Stimulated activated CD8-positive, alpha-beta memory T cell treated with anti-CD3 and anti-CD28 coated beads, Interleukin-7, amount 100 ng/mL, for 4 hours (primary cell): ENCODE results near the gene PTPRN2.
"Not testable (repeated sequence)": the region's sequence is repeated elsewhere in the genome, so short reads cannot be mapped to it uniquely, and the experiment has no call there.

Experiments
- DNase-seq, 2 donors: peaks; one replicate each; pipeline ENCODE4 v3.0.0-alpha.2; 2020; ENCODE audit warnings: low read depth in 2 of 2

The PTPRN2 gene

DNA sequence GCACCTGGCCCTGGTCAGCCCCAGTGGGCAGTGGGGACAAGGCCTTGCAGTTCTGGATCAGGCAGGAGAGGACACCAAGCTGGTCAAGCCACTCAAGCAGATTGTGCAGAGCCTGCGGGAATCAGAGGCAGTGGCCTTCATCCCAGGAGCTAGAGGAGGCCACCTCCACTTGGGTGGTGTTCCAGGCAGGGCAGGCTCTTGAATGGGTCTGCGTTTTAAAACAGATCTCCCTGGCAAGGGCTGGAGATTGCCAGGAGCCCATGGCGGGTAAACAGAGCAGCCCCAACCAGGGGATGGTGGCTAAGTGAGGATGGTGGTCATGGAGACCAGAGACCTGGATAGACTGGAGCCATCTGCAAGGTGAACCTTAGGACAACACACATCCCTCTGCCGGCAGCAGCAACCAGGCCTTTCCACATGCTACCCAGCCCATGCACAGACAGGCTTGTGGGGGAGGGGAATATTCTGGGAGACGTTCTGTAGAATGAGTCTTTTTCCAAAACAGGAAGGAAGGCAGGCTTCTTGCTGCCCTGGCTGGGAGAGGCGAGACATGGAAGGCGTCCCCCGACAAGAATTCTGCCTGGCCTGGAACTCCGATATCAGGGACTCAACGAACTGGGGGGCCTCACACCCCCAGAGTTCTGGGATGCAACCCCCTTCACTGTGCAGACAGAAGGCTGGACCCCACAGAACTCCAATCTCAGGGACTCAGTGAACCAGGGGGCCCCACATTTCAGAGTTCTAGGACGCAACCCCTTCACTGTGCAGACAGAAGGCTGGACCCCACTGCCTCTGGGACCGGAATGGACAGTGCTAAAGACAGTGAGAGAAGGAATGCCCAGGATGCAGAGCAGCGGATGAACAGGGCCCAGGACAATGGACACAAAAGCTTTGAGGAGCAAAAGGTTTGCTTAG lies 264.8 kb downstream of the PTPRN2 start:
- DNase-seq = no peak

DNA sequence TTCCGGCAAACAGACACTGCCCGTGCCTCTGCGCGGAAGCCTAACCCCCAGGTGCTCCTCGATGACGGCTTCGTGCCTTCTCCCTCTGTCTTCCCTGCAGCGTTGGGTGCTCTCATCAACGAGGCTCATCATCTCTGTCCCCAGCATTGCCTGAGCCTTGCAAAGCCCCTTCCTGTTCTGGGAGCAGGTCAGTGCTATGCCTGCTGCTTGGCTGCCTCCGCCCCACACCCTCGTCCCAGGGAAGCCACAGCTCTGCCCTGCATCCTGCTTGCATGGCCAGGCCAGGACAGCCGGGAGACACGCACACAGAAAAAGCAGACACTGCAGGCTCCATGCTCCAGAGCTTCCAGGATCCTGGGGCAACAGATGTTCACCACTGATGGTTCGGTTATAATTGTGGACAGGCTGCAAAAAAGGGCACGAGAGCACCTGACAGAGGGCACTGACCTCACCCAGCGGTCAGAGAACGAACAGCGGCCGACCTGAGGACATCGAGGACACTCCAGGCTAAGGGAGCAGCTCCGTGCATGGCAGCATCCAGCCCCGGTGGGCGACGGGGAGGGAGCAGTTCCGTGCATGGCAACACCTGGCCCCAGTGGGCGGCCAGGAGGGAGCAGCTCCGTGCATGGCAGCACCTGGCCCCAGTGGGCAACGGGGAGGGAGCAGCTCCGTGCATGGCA lies 265.5 kb downstream of the PTPRN2 start:
- DNase-seq = no peak

DNA sequence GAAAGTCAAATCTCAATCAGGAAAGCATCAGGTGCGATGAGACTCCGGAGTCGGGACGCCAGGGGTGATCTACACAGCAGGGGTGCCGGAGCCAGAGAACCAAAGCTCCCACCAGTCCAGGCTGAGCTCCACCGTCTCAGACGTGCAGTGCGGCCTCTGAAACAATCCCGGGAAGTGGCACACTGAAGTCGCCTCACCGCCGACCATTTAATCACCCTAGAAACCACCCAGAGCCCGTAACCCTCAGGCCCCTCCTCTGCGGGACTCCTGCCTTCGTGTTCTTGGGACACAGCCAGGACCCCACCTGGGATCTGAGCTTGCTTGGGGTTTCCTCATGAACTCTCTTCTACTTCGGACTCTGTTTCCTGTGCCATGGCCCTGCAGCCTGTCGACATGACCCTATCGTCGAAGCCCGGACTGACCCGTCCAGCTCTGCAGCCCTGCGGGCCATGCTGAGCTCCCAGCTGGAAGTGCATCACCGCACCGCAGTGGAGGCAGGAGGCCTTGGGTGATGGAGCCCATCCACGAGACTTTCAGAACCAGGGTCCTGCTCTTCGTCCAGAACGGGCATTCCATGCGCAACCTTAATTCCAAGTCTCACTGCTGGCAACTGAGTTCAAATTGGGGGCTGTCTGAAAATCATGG lies 266.4 kb downstream of the PTPRN2 start:
- no peak for DNase-seq

DNA sequence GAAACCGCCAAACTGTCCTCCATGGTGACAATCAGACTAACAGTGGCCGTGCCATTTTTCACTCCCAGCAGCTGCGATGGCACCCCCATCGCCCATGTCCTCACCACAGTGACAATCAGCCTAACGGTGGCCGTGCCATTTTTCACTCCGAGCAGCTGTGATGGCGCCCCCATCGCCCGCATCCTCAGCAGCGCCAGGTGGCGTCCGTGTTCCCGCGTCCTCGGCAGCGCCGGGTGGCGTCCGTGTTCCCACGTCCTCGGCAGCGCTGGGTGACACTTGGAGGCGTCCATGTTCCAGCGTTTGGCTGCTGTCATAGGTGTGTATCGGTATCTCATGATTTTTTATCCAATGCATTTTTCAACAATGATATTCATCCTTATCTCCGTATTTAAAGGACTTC lies 267.3 kb downstream of the PTPRN2 start:
- no peak for DNase-seq

DNA sequence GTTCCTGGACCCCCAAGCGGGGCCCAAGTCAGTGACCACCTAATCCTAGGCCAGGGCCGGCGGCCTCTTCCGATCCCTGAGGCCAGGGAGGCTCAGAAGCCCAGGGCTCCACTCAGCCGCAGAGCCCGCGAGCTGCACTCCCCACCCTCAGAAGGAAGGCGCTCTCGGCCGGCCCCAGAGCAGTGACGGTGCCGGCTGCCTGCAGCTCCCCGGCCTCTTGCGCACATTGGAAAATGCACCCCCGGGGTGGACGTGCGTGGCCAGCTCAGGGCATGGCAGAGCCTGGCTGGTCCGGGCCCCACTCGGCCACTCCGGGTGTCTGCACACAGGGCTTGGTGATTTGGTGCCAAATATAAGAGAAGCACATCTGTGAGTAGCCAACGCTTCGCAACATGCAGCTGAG lies 269.1 kb downstream of the PTPRN2 start:
- no peak for DNase-seq

DNA sequence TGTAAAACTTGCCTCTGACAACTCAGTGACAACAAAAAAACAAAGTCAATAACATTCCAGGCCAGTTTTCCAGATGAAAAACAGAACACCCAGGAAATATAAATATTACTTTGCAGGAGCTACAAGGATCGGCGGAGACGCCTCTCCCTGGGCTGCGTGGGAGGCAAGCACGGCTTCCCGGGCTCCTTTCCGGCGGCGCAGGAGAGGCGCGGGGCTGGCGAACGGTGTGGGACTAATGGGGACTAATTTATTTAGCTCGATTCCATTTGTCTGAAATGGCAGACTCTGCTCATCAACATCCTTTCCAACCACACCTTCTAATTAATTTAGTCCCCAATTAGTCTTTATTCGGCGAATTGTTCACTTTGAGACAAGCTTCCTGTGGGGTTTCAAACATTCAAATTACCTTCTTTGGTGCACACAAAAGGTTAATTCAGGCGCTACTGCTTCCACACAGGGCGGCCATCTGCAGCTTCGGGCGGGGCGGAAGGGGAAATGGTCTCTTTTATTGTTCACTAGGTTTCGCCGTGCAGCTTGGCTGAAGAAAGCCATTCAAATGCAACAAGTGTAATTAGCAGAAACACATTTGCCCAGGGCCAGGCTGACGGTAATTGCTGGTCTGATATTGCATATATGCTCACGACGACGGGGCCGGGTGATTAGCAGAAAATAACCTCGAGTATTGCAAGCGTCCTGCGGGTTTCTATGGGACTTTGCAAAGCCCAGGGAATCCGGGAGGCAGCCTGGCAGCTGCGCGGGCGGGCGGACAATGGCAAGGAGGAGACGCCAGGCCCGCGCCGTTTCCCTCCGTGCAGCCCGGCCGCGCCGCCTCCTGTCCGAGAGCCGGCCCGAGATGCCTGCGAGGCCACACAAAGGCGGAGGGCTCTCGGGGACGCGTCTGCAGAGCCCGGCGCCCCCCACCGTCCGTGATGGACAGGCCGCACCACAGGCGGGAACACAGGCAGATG lies 270.1 kb downstream of the PTPRN2 start:
- no peak for DNase-seq

DNA sequence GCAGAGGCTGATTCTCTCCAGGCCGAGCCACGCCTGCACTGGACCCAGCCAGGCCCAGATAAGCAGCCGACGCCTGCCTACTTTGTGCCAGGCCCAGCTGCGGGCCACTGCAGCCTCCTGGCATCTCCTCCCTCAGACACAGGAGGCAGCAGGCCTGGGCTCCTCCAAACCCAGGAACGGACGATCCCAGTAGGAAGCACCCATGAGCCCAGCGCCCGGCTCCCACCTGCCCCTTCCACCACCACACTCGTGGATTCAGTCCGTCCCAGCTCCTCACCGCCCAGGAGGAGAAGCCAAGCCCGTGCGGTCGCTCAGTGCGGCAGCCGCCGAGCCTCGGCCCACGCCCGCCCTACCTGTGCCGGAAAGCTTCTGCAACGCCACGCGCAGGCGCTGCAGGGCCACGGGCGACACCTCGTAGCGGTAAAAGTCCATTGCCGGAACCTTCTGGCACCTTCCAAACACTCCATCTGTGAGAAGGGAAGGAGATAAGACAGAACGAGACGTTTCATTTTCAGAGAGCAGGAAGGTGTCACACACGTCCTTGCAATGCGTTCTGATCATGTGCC lies 271.1 kb downstream of the PTPRN2 start:
- DNase-seq = no peak

DNA sequence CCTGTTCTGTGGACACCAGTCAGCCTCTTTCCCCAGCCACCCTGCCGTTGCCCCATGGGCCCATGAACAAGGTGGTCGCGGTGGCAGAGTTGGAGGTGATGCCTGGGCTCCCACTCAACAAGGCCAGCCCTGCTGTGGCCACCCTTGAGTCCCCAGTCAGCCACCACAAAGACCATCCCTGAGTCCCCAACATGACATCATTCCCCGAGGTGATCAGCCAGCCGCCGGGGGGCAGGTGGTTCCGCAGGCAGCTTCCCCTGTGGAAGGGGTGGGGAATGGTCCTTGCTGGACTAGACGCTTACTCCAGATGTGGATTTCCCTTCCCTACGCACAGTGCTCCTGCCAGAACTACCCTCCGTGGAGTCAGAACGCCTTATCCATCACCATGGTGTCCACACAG lies 271.7 kb downstream of the PTPRN2 start:
- no peak for DNase-seq

DNA sequence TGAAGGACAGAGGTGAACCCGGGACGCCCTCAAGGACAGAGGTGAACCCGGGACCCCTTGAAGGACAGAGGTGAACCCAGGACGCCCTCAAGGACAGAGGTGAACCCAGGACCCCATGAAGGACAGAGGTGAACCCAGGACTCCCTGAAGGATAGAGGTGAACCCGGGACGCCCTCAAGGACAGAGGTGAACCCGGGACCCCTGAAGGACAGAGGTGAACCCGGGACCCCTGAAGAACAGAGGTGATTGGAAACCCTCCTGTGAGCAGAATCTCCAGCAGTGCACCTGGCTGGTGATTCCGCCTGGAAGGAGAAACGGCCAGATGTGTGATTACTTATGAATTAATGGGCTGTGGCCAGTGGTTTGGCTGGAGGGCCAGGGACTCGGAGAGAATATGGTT lies 272.3 kb downstream of the PTPRN2 start:
- no peak for DNase-seq

DNA sequence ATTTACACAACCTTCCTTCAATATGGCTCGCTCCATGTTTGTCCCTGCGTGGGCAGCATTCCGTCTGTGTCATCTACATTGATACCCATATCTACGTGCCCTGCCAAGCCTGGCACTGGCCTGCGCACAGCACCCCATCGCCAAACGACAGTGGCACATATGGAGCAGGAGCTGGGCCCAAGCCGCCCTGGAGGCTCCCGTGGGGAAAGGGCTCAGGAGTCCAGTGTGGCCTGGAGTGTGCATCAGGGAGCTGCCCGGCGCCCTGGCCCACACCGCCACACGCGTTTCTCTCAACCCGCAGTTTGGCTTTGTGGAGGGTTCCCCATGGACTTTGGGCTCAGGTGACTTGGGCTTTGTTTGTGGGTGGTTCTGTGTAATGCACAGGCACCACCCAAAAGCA lies 273.2 kb downstream of the PTPRN2 start:
- no peak for DNase-seq

DNA sequence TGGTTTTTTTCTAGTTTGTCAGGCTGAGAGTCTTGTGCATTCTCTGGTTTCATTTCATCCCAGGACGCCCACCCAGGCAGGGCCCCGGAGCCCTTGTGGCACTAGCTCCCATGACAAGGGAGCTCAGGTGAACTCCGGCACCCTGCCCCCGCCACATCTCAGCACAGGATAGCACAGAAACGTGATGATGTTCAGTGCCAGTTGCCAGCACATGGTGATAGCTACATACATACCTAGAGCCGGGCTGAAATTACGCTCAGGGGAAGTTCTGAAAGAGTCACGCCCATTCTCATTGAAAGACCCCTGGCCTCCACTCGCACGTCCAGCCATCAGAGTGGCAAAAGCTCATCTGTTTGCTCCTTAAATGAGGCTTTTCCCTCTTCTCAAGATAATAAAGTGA lies 273.7 kb downstream of the PTPRN2 start:
- no peak for DNase-seq

DNA sequence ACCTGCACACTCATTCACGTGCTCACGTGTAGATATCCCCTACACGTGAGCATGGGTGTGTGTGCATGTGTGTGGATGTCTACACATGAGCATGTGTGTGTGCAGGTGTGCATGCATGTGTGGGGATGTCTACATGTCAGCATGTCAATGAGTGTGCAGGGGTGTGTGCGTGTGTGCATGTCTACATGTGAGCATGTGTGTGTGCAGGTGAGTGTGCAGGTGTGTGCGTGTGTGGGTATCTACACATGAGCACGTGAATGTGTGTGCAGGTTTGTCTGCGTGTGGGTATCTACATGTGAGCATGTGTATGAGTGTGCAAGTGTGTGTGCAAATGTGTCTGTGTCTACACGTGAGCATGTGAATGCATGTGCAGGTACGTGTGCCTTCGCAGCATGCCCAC lies 274.8 kb downstream of the PTPRN2 start:
- DNase-seq = no peak

DNA sequence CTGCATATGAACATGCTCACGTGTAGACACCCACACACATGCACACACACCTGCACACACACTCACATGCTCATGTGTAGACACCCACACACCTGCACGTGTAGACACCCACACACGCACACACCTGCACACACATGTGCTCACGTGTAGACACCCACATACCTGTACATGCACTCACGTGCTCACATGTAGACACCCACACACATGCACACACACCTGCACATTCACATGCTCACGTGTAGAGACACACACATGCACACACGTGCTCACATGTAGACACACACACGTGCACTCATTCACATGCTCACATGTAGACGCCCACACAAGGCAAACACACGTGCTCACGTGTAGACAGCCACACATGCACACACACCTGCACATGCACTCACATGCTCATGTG lies 275.8 kb downstream of the PTPRN2 start:
- no peak for DNase-seq

DNA sequence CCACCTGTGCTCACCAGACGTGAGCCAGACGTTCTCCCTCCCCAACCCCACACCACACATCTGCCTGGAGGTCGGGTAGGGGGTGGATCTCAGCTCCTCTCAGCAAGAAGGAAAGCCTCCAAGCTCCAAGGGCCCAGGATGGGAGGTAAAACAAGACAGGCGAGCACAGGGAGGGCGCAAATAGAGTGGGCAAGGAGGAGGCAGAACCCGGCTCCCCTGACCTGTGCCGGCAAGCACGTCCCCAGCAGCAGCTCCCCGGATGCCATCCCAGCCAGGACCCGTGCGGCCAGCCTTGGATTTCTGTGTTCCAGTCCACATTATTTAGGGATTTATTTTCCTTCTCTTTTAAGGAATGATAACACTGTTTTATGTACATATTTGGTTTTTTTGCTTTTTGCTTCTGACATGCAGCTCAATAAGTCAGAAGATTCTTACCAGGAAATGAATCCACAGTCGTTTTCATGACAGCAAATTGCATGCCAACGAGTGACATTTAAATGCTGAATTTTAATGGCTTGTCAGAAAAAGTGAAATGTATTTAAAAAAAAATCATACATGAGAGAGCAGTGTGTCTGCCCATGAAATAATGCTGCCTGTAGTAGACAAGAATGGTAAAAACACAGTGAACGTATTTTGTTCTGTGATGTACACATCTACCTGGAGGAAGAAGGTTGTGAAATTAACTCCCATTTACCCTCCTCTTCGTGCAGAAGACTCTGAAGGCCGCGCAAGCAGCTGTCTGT lies 276.5 kb downstream of the PTPRN2 start:
- DNase-seq = no peak

DNA sequence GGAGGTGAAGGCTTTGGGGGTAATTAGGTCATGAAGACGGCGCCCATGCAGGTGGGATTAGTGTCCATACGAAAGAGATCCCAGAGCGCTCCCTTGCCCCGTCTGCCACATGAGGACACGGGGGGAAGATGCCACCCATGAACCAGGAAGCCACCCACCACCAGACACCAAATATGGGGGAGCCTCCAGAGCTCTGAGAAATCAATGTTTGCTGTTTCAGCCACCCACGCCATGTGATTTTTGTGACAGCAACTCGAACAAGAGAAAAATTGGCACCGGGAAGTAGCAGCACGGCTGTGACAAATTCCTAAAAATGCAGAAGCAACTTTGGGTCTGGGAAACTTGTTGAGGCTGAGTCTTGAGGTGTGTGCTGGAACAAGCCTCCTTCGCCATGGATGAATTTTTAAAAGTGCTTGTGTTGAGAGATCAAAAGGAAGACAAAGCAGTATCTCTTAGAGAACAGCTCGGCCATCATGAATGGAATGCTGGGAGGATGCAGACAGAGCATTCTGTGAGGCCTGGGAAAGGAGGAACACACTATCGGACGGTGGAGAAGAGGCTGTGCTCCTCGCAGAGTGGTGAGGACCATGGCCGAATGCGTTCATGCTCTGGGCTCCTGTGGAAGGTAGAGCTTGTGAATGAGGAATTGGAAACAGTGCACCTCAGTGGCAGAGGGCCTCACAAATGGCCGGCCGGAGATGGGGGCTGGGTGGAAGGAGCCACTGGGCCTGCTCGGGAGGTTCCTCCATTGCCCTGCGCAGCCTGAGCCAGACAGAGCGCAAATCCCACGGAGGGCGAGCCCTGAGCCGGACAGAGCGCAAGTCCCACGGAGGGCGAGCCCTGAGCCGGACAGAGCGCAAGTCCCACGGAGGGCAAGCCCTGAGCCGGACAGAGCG lies 277.5 kb downstream of the PTPRN2 start:
- DNase-seq = no peak

DNA sequence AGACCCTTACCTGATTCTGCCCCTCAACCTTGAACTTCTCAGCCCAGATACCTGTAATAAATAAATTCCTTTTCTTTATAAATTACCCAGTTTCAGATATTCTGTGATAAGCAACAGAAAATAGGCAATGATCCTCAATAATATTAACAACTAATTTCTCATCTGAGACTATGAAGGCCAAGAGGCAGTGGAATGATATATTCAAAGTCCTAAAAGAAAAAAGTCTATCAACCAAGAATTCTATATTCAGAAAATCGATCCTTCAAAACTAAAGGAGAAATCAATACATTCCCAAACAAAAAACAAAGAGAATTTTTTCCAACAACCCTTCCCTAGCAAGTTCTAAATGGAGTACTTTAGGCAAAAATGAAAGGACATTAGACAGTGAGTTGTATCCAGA lies 279.6 kb downstream of the PTPRN2 start:
- no peak for DNase-seq

DNA sequence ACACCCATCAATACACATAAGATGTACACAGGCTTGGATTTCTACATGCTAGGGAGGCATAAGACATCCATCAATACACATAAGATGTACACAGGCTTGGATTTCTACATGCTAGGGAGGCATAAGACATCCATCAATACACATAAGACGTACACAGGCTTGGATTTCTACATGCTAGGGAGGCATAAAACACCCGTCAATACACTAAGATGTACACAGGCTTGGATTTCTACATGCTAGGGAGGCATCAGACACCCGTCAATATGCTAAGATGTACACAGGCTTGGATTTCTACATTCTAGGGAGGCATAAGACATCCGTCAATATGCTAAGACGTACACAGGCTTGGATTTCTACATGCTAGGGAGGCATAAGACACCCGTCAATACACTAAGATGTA lies 283.6 kb downstream of the PTPRN2 start:
- DNase-seq = not testable (repeated sequence)

DNA sequence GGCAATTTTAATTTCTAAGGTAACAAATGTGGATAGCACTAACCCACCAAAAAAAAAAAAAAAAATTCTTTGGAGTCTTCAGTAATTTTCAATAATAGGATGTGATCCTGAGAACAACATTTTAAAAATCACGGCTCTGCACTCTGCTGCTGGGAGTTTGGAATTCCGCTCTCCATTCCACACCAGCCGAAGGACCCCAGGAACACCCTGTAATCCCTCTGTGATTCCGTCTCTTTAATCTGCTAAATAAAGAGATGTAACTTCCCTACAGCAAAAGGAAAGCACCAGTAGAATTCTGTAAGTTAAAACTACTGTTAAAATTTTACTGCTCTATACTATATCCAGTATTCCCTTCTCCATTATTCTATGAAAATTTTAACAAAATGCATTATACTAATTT lies 284.5 kb downstream of the PTPRN2 start:
- DNase-seq = no peak

DNA sequence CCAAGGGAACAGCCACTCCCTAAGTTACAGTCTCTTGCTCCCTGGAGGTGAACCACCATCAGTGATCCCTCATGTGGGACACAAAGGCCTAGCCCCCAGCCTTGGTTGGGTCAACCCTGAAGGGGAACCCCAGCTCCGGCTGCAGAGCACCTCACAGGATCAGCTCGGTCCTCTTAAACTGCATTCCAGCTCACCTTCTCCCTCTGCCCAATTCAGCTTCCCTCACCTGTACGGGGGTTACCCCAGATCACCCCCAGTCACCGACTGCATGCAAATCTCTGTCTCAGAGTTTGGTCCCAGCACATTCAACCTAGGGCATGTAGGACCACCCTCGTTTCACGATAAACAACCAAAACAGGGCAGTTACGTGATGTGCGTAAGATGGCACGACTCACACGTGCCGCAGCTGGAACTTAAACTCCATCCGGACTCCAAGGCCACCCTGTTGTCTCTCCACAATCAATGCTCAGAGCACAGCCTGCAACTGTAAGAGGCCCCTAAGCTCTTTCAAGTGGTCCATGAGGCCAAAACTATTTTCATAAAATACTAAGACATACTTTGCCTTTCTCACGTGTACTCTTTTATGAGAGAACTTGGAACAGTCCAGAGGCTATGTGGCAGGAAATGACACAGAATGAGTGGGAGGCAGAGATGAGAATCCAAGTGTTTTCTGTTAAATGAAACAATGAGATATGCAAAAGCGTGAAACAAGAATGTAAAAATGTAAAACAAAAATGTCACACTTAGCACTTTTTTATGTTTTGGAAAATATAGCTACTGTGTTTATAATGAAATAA lies 285.2 kb downstream of the PTPRN2 start:
- no peak for DNase-seq
